C1 segment of cervical spinal cord (tissue), 14 donors: ENCODE measurements around the gene PSTPIP1.

ENCODE experiments used
- DNase-seq, 14 donors: peaks; one replicate each; lab custom pipeline; 2025; lab: John Stamatoyannopoulos, UW

Gene PSTPIP1

DNA sequence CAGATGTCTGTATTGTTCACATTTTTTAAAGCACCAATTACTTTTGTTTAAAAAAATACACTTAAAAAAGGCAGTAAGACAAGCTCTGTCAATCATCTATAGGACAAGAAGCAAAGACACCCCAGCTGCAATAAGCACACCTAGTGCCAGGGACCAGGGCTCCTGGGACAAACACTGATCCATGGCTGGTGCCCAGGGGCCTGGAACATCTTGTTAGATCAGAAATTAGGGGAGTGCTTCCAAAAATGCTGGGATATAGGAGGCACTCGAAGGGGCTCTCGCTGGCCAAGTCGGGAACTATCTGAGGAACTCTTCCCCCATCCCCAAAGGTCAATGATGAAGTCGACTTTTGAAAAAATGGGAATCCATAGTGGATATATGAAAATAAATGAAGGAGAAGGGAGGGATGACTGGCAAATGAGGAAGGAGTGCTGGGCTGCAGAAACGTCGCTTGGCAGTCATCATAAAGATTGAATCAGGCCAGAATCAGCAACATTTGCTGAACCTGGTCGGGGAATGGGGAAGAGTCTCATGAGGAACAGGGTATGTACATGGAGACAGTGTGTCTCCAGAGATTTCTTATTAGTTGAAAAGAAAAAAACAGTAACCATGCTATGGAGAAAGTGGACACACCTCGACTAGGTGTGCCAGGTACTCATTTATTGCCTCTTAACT is 47.5 kb downstream of the PSTPIP1 start:
- DNase-seq: no peak

DNA sequence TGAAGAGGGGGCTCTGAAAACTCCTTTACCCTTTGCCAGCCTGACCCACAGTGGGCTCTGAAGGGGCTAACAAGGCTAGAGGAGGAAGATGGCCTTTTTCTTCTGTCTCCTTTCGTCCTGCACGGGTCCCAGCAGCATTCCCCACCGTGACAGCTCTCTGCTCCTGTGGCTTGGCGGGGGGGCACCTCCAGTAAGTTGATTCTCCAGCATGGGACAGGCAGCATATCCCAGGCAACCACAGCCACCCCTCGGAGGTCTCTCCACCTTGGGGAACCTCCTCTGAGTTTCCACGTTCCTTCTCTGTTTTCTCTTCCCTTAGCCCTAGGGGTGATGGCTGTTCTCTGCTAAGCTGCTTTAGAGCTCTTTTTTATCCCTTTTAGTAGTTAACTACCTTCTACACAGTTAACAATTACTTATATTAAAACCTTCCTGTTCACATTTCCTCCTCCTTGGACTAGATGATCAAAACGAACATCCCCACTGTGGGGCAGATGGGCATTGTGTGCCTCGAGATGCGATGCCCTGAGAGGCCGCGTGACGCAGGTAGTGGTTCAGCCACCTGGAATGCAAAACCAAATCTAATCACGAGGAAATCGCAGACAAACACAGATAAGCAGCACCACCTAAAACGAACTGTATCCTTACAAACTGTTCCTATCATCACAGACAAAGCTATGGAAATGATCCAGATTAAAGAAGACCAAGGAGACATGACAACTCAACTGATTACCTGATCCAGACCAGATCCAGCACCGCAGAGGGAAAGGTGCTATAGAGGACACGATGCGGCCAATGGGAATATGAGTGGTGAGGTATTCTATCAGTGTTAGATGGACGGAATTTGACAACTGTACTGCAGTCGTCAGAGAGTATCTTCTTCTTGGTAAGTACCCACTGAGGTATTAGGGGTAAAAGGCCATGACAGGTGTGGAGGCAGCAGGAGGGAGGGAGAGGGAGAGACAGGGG is 48.3 kb downstream of the PSTPIP1 start:
- DNase-seq: peak in 1 of 14 donors; percentile 39

DNA sequence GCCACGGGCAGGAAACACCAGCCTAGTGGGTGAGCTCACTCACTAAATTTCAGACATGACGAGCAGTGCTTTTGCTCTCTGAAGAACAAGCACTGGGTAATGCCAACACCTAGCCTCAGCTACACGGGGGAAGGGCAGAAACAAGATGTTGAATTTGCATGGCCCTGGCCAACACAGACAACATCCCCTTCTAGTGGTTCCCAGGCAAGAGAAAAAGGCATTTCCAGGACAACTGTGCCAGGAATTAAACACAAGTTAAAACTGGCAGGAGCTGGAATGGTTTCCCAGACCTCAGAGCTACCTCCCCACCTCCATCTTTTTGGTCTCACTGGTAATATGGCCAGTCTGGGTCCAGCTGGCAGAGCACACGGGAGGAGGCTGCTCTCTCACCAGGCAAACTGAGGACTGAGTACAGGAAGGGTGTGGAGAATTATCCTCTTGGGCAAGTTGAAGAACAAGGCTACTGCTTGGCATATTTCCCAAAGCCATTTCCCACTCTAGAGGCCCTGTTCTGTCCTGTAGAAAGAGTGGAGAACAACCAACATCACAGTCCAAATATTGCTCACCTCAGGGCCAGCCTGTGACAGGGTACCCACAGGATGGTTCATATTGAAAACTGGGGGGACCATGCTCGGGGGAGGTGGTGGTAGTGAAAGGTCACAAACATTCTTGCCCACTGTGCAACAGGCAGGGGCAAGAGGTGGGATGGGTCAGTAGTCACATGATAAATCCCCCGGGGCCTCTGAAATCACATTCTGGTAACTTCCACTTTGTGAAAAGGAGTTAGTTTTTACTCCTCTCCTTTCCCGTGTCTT is 49.5 kb downstream of the PSTPIP1 start:
- peak in 6 of 14 donors; percentile 37 to 73 (median 42) for DNase-seq

DNA sequence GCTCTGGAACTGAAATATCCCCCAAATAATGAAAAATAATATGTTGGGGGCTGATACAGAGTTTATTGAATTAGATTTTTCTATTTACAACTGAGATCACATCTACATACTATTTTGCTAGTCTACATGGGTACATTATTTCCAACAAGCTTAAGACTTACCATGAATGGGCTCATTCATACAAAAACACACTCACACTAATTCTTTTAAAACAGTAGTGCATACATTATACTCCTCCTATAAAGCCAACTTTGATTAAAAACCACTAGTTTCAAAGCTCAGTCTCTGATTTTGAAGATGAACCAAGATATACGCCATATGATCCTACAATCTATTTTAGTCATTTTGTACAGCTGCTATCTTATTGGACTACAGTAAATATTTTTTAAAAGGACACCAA is 51.1 kb downstream of the PSTPIP1 start:
- DNase-seq: no peak

DNA sequence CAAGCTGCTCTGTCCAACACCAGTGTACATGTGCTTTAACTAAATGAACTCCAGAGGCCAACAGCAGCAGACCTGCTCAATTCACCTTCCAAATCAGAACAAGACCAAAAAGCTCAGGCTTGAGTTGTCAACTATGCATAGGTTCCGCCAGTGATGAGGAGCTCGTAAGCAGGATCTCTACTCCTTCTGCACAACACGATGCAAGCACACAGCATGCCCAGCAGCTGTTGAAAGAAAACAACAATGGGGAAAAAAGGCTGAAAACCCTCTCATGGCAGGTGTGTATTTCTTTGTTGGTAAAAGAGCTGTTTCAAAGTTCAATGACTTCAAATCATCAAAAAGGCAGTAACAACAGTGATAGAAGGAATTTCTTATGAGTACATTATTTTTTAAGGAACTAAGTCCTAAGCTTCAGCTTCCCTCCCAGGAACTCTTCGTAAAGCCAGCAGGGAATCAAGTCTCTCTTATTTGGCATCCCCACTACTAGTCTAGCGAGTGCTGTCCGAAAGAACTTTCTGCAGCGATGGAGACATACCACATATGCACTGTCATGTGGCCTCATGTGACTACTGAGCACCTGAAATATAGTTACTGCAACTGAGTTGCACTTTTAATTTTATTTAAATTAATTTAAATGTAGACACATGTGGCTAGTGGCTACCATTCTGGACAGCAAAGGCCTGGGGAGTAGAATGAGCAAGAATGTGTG is 51.9 kb downstream of the PSTPIP1 start:
- no peak for DNase-seq

DNA sequence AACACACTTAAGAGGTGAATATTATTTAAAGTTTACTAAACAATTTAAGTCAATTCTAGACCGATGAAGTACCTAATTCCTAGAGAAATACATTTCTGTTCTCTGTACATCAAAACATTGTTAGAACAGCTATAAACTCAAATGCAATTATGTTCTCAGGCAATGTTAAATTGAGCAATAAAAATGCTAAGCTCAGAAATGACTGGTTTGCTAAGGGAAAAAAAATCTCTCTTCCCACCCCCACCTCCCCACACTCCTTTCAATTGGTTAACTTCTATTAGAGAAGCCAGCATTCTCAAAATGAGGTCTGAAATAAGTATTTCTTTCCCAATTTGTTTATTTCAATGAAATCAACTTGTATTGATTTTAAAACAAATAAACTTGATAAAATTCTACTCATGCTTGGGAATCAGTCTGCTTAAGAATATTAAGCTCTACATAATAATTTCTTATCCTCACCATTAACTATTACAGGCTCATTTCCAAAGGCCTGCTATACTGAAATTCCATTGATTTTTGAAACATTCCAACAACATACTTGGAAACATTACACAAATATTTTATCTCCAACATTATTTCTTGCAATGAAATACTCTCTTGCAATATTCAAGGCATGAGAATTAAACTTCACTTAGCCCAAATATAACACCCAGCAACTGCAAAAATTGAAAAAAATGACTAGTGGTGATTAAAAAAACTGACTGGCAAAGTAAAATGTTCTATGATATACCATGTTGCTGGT is 53.4 kb downstream of the PSTPIP1 start:
- DNase-seq: no peak

DNA sequence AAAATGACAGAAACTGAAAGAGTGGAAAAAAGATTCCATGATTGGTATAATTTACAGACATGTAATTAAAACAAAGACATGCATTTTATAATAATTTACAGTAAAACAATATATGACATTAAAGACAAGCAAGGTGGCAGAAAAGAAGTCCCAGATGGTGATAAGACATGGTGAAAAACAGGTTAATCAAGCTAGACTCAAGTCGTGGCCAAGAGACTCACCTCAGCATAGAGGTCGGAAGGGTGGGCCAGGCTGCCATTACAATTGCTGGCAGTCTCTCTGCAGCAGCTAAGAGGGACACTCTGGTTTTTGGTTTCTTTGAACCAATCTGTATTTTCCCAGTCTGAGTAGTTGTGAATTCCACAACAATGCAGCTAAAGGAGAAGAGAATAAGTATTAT is 57.6 kb downstream of the PSTPIP1 start:
- no peak for DNase-seq

DNA sequence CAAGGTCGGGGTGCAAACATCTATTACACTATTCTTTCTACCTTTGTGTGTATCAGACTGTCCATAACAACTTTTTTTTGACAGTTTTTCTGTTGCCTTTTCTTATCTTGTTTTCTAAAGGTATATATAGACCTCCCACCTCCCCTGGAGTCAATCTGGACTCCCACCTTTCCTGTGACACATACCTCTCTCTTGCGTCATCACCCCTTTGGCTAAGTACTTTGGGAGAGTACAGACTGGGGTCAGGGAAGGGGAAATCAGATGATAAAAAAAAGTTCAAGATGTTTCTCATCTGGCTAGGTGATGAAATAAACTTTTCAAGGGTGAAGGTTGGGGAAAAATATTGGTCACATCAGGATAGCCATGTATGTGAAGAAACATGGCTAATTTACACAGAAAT is 58.8 kb downstream of the PSTPIP1 start:
- no peak for DNase-seq

DNA sequence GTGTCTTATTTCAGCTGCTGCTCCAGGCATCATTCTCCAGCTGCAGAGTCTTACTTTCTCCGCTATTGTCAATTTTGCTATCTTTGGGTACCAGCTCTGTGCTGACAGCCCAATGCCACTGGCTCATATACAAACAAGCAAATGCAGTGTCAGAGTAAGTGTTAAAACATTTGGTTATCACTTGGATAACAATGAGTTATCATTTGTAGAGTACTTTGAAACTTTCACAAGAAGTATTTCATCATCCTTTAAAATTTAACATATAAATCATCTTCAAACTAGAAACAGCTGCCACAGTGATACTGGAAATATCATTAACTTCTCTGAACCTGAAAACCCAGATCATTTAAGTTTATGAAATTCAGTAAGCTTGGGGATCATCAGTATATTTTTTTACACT is 62.1 kb downstream of the PSTPIP1 start:
- DNase-seq: no peak

DNA sequence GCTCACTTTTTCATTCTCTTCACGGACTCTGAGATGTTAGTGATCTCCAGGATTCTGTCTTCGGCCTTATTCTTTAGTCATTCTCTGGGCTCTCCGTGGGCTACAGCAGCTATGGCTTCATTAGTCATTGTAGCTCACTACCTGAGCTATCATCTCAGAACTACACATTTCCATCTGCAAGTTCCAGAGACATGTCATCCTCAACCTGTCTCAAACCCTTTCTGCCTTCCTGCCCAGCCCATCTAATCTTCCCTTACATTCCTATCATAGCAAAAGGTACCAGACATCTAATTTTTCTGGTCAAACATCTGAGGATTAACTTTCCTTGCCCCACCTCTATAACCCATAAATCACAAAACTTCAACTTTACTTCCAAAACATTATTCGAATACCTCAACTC is 62.8 kb downstream of the PSTPIP1 start:
- no peak for DNase-seq

DNA sequence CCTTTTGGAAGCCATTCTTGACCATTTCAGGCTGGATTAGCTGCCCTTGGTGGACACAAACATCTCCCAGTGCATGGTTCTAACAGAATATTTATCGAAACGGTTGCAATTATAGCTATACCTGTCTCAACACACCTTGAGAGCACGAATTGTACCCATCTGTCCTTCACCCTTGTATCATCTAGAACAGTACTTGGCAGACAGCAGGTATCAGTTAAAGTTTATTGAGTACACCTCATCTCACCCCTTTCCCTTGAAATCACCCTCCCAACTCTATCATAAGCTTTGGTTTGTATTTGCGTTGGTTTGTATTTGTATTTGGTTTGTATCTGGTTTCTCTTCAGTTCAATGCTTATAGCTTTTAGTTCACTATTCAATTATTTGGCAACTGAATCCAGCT is 63.5 kb downstream of the PSTPIP1 start:
- no peak for DNase-seq

DNA sequence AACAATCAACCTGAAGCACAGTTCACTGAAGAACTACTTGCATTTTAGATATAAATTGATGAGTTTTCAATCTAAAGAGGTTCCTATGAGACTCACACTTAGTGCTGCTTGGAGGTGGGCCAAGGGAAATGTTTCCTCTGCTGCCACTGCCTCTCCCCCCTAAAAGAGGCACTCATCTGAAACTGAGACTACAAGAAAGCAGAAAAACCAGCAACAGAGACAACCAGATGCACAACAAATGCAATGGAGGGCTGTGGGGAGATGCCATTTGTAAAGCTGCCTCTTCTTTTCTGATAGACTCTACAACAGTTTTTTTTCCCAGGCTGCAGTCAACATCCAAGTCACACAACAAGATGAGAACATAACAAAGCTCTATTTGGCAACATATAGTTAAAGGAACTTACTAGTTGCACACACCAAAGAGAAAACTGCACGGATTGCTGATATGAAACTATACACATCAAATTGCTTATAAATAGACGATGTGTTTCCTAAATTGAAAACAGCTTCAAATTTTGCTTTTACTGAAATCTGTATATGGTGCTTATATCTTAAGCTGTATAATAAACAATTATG is 64.9 kb downstream of the PSTPIP1 start:
- DNase-seq: peak in 1 of 14 donors; percentile 16

DNA sequence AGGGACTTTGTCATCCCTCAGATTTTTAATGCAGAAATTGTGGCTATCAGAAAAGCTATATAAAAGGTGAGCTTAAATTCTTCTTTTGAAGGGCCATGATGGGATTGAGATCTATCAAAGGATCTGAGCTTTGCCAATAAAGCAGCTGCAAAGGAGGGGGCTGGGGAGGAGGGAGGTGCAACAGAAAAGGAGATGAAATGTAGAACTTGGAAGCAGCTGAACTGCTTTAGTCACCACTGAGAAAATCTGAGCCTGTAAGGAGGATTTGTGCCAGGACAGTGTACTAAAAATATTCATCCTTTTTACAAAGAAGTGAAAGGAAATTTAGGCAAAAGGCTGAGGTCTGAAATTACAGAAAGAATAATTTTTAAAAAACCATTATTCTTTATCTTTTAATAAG is 65.6 kb downstream of the PSTPIP1 start:
- peak in 2 of 14 donors; percentile 11 to 35 for DNase-seq

DNA sequence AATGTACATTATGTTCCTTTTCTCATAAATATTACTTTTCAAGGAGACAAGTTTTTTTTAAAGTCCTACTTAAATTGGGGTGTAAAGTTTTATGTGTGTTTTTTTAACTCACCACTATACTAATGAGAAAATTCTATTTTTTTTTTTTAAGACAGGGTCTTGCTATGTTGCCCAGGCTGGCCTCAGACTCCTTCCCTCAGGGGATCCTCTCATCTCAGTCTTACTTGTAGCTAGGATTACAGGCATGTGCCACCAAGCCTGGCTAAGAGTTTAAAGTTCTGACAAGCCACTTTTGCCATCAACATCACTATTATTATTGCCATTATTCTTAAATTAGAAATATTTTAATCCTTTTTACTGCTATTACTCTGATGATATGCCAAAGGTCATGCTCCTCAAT is 68.3 kb downstream of the PSTPIP1 start:
- DNase-seq: no peak

DNA sequence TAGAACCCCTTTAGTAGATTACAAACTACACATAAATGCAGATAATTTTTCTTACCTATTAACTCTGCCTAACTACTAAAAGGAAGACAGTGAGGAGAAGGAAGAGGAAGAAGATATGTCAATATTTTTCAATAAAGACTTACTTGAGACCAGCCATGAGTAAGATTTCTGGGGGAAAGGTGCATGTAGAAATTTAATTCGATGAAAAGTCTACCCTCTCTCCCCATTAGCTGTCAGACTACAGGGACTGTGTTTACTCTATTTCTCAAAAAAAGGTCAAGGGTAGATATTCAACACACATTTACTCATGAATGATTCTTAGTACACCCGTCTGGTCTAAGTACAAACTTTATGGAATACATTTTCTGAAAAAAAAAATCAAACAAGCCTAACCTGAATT is 69.1 kb downstream of the PSTPIP1 start:
- DNase-seq: no peak

DNA sequence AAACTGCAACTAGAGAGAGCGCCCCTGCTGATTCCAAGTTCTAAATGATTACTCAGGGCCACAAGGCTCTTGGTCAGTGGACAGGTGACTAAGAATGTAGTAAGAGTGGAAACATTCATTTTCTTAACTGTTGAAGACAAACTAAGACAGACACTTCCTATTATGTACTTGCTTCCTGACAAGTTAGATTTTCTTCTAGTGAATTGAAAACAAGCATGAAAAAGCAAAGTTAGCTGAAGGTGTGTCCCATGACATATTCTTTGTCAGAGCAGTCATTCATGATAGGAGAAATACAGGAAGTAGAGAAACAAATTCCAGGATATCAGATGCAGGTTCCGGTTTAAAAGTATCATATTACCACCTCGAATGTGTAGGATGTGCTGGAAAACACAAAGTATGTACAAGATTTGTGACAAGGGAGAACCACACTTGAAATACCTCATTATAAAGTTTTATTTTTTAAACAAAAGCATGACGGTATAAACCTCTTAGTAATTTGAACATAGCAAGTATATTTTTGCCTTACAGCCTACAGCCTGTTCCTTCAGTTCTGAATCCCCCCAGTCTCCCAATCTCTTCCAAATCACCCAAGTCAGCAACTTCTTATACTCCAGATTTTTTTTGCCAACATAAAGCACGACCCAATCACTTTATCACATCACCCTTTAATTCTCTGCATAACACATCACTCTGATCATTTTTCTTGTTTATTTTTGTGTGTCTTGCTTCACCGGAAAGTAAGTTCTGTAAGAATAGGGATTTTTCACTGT is 69.8 kb downstream of the PSTPIP1 start:
- DNase-seq: no peak

DNA sequence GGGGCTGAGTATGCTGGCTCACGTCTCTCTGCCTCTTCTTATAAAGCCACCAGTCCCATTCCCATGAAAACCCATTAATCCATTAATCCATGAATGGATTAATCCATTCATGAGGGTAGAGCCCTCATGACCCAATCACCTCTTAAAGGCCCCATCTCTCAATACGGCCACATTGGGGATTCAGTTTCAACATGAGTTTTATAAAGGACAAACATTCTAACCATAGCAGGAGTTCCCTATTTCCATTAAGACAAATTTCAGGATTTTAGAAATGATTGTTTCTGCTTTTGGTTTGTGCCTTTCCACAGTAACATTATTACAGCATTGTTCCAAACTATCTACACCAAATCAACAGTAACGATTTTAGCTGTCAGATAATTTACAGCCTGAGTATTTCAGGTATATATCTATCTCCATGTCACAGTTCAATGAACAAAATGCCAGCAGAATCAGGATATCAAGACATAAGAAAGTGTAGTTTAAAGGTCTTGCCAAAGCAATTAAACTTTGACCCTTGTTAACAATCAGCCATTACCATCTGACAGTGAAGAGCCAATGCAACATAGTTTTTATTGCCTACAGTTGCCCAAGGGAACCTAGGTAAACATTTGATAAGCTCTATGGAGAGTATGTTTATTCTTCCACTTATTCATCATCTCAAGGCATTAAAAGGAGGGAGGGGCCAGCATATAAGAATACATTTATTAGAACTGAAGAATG is 72.2 kb downstream of the PSTPIP1 start:
- no peak for DNase-seq

DNA sequence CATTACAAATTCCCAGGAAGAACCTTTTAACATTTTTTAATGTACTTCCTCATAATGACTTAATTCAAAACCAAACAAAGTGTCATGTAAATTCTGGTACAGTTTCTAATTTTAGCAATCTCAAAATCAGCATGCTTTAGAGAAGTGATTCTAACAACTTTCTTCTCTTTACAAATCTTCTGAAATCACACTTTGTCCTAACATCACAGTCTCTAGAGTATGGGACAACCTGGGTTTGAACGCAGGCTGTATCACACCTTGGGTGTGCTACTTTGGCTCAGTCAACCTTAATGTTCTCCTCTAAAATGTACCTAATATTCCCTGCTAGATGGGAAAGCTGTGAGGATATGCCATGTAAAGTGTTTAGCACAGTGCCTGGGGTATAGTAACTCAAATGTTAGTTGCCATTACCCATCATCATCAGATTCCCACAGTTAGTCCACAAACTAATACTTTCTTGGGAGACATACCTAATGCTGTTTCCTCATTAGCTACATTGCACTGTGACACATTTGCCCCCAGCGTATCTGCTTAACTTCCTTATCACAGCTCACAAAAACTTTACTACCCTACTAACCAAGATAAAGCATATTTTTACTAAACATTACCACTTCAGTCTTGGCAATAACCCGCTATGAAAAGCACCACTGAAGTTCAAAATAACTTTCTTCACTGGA is 72.9 kb downstream of the PSTPIP1 start:
- DNase-seq: no peak
